Ovary (tissue), 9 donors: ENCODE results near the gene C8A. TPM values are rescaled to one million over a fixed set of nuclear protein-coding genes. Genes with fewer than 3 reads are reported as not detected.

Experiments used
- DNase-seq, 5 donors: peaks; one replicate each; pipeline ENCODE4 v3.0.0-alpha.2; 2019 to 2020
- H3K27ac ChIP-seq, 2 donors: fragments of 200-600 bp; one replicate each; pipeline versions ENCODE4 v1.5.1 to v1.8.0; 2019 to 2022
- H3K27me3 ChIP-seq: fragments of 200-600 bp; one replicate; pipeline ENCODE4 v1.8.0; 2022
- H3K36me3 ChIP-seq: fragments of 200-600 bp; sonication (generic); one replicate; pipeline ENCODE4 v1.5.1; 2019
- H3K4me1 ChIP-seq: one replicate; pipeline ENCODE4 v1.8.1; 2013; ENCODE audit warnings: mild to moderate bottlenecking, moderate library complexity; ENCODE audit not compliant: insufficient read depth
- H3K4me3 ChIP-seq: fragments of 200-600 bp; sonication (generic); one replicate; pipeline ENCODE4 v1.5.1; 2017
- H3K9me3 ChIP-seq, 2 donors: fragments of 200-600 bp in 1 of 2; sonication (generic) in 1 of 2; one replicate each; pipeline versions ENCODE4 v1.5.1 to v1.8.1; 2013 to 2019; ENCODE audit warnings: mild to moderate bottlenecking in 1 of 2, moderate library complexity in 1 of 2
- EP300 ChIP-seq: sonication (generic); formaldehyde crosslinking; IDR thresholded peaks from one replicate; pipeline ENCODE4 v1.6.1; 2017; ENCODE audit warnings: antibody characterized with exemption
- POLR2A ChIP-seq: fragments of 450-650 bp; IDR thresholded peaks from one replicate; pipeline ENCODE4 v1.6.1; 2017; ENCODE audit warnings: antibody characterized with exemption, mild to moderate bottlenecking, moderate library complexity
- WGBS, 3 donors: extraction: QIAGEN DNeasy Blood & Tissue Kit in 1 of 3; methylation state at CpG; one replicate each; pipeline versions ENCODE4 v1.1.5 to v1.1.7; 2013 to 2017; 5-methylcytosine and 5-hydroxymethylcytosine counted together
- intact Hi-C, 4 donors: fragments of 100-400 bp; cut with DNase I; formaldehyde crosslinking; loops; one replicate each; pipeline versions ENCODE4 v1.11.0 to v1.15.1; 2022 to 2023
- polyA plus RNA-seq, 2 donors: library from polyadenylated mRNA; stranded (reverse); fragments of 200-250 nt in 1 of 2; fragments of 350-450 nt in 1 of 2; fragmentation: Illumina TruSeq in 1 of 2; extraction: RNeasy Lipid Tissue Mini Kit (QIAGEN cat#74804) in 1 of 2; gene quantifications; one replicate each; pipeline ENCODE4 v1.2.3, GENCODE V29; 2013 to 2014
- total RNA-seq, 7 donors: library from RNA; depleted of rRNA in 2 of 7; stranded (reverse); fragments of >200 nt in 2 of 7; fragmentation: NEBNext Ultra II Directional in 3 of 7; extraction: Animal tissue kit (Norgen Biotek cat#: 25700) in 3 of 7; gene quantifications; one replicate each; pipeline versions ENCODE4 v1.1.0 to v1.2.4, GENCODE V29; 2016 to 2023
- TF ChIP-seq, protein P1 (sequence below), 3 donors: fragments of 450-650 bp in 2 of 3; fragments of 200-600 bp in 1 of 3; IDR thresholded peaks; one replicate each; pipeline versions ENCODE4 v1.5.1 to v1.8.0; 2016 to 2022; ENCODE audit warnings: antibody characterized with exemption in 3 of 3, mild to moderate bottlenecking in 1 of 3
- donor health status: DM: no; HTN: no; CAD: no; lungs with moderate emphysema.
- donor health status: DM: no; HTN: no; CAD: no.
- donor health status: Bipolar disorder and iron deficiency.
- donor health status: DM: yes; HTN: yes; CAD: no.
- donor health status: DM: no; HTN: no; CAD: no.
- donor health status: DM: yes; HTN: yes; CAD: no.

C8A gene
- total and polyA plus RNA-seq, 9 donors, result 0.08 TPM; not detected in 8

DNA sequence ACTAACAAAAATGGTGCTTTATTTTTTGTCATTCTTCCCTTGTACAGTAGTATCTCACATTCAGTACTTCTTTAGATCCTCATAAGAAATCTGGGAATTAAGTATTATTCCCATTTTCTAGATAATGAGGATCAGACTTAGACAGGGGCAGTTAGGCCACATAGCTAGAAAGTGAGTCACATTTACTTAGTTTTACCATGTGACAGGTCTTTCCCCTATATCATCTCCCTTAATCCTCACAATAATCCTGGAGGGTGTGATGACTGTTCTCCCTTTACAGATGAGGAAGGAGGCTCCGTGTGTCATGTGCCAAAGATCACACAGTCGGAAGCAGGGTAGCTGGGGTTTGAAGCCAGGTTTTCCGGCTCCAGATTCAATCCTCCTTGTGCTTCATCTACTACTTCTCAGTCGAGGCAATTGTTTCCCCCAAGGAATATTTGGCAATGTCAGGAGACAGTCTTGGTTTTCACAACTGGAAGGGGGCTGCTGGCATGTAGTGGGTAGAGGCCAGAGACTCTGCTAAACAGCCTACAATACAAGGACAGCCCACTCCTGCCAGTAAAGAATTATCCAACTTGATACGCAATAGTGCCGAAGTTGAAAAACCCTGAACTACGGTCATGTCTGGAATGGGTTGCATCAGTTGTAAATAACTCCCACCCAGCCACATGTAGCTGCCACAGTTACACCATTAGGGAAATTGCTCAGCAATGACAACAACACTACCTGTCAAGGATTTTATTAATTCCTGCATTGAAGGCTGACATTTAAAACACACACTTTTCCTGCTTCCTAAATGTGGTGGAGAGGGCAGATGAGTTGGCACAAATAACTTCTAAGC is 56.7 kb downstream of the C8A start:
- no peak for TF ChIP-seq POLR2A
- no peak for TF ChIP-seq EP300
- TF ChIP-seq, protein P1, sequence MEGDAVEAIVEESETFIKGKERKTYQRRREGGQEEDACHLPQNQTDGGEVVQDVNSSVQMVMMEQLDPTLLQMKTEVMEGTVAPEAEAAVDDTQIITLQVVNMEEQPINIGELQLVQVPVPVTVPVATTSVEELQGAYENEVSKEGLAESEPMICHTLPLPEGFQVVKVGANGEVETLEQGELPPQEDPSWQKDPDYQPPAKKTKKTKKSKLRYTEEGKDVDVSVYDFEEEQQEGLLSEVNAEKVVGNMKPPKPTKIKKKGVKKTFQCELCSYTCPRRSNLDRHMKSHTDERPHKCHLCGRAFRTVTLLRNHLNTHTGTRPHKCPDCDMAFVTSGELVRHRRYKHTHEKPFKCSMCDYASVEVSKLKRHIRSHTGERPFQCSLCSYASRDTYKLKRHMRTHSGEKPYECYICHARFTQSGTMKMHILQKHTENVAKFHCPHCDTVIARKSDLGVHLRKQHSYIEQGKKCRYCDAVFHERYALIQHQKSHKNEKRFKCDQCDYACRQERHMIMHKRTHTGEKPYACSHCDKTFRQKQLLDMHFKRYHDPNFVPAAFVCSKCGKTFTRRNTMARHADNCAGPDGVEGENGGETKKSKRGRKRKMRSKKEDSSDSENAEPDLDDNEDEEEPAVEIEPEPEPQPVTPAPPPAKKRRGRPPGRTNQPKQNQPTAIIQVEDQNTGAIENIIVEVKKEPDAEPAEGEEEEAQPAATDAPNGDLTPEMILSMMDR (IDR thresholded peaks at IDR 0.05), result no peak
- no peaks in the 10 kb centered on the region for H3K9me3 ChIP-seq
- no peak for DNase-seq
- intact Hi-C loops, result no loop called here
- H3K27ac ChIP-seq, result no peak overlapping the region
- no peaks in the 10 kb centered on the region for H3K36me3 ChIP-seq
- H3K4me1 ChIP-seq, result no peaks in the 10 kb centered on the region
- H3K4me3 ChIP-seq, result no peak overlapping the region
- 70% methylated on average over 7 of the region's 7 CpGs for WGBS, 3 donors
- H3K27me3 ChIP-seq, result no peaks in the 10 kb centered on the region

DNA sequence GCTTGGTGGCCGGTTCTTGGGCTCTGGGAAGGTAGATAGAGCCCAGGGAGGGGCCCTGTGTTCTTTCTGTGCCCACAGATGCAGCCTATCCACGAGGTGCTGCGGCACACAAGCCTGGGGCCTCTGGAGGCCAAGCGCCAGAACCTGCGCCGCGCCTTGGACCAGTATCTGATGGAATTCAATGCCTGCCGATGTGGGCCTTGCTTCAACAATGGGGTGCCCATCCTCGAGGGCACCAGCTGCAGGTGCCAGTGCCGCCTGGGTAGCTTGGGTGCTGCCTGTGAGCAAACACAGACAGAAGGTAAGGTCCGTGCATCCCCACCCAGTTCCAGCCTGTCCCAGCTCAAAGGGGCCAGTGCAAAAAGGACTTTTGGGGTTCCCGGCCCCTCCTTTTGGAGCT is 57.7 kb downstream of the C8A start:
- Histone ChIP-seq H3K27me3 (no peaks in the 10 kb centered on the region), H3K36me3 (no peaks in the 10 kb centered on the region), H3K27ac (no peak overlapping the region), H3K4me1 (no peaks in the 10 kb centered on the region), H3K4me3 (no peak overlapping the region), H3K9me3 (no peaks in the 10 kb centered on the region)
- DNase-seq, result no peak
- WGBS, 3 donors, result 85 to 87% (median 87%) methylated on average over 12 of the region's 12 CpGs
- TF ChIP-seq EP300, result no peak
- TF ChIP-seq, protein P1 (IDR thresholded peaks at IDR 0.05), result no peak
- TF ChIP-seq POLR2A, result no peak
- intact Hi-C loops, result no loop called here

DNA sequence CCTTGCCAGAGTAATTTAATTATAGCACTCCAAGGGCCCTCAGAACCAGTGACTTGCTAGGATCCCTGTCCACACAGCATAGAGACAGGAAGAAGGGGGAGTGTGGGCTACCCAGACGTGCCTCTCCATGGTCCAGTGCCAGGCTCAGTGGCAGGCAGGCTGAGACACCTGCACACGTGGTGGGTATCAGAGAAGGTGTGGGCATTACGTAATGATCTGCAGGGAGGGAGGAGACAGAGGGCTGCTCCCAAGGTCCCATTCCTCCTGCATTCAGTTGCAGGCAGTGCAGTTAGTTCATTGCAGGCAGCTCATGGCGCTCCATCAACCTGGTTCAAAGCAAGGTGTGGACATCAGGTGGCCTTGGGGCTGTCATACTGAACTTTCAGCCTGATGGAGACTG is 61.4 kb downstream of the C8A start:
- Histone ChIP-seq H3K27me3 (no peaks in the 10 kb centered on the region), H3K4me1 (no peaks in the 10 kb centered on the region), H3K4me3 (no peak overlapping the region), H3K36me3 (no peaks in the 10 kb centered on the region), H3K9me3 (no peaks in the 10 kb centered on the region), H3K27ac (no peak overlapping the region)
- DNase-seq, result no peak
- TF ChIP-seq, protein P1 (IDR thresholded peaks at IDR 0.05), result no peak
- TF ChIP-seq EP300 (no peak), POLR2A (no peak)
- 42 to 57% (median 52%) methylated on average over 4 of the region's 4 CpGs for WGBS, 3 donors
- intact Hi-C loops, result no loop called here

DNA sequence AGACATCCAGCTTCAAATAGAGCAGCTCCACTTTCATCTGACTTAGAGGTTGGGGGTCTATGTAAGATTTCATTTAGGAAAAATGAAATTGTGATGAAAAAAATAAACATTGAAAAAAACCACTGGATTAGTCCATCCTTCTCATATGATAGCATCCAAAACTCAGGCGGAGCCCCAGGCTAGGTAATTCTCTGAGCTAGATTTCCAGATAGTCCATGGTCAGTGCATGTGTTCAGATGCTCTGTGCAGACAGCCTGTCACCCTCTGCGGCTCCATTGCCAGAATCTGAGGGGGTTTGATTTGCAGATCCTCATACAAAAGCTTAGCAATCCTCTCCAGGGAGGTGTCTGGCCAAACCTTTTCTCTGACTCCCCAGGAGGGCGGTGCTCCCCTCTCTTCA is 62.0 kb downstream of the C8A start:
- intact Hi-C loops, result no loop called here
- no peak for DNase-seq
- WGBS, 3 donors, result 84 to 90% (median 90%) methylated on average over 3 of the region's 3 CpGs
- Histone ChIP-seq H3K4me1 (no peaks in the 10 kb centered on the region), H3K9me3 (no peaks in the 10 kb centered on the region), H3K4me3 (no peak overlapping the region), H3K36me3 (no peaks in the 10 kb centered on the region), H3K27me3 (no peaks in the 10 kb centered on the region), H3K27ac (no peak overlapping the region)
- TF ChIP-seq, protein P1 (IDR thresholded peaks at IDR 0.05), result no peak
